AG09309 (cell line): Measurements from ENCODE around the gene GRID1.

Experiments used
- DNase-seq: peaks from one replicate; pipeline ENCODE4 v3.0.0-alpha.2; 2010; ENCODE audit warnings: low read depth
- H3K4me3 ChIP-seq: 2 replicates; pipeline ENCODE4 v1.5.1; 2011; ENCODE audit warnings: mild to moderate bottlenecking, low read depth, low read length, moderate library complexity; ENCODE audit not compliant: control insufficient read depth
- CTCF ChIP-seq: IDR thresholded peaks from 2 replicates; pipeline ENCODE4 v1.5.1; 2011; ENCODE audit warnings: mild to moderate bottlenecking, low read depth, low read length, inconsistent platforms; ENCODE audit not compliant: insufficient read depth, control insufficient read depth; ENCODE audit errors: missing control alignments

GRID1 gene

GRCh38 chr10:86348321-86349210 is 18.0 kb downstream of the GRID1 start:
- TF ChIP-seq CTCF = peak; percentile 25
- DNase-seq = no peak
- H3K4me3 ChIP-seq = no peak overlapping the region

- no peak for DNase-seq
- H3K4me3 ChIP-seq = no peak overlapping the region
- TF ChIP-seq CTCF = no peak
These were observed 18.7 kb downstream of the GRID1 start for GRCh38 chr10:86347856-86348255.

GRCh38 chr10:86346799-86347665 is 19.6 kb downstream of the GRID1 start:
- DNase-seq = no peak
- TF ChIP-seq CTCF = no peak
- H3K4me3 ChIP-seq = no peak overlapping the region

- H3K4me3 ChIP-seq = no peak overlapping the region
- no peak for DNase-seq
- no peak for TF ChIP-seq CTCF
These were observed 20.5 kb downstream of the GRID1 start for GRCh38 chr10:86345859-86346798.

GRCh38 chr10:86345296-86345858 is 21.2 kb downstream of the GRID1 start:
- no peak for DNase-seq
- no peak overlapping the region for H3K4me3 ChIP-seq
- no peak for TF ChIP-seq CTCF
